ENCODE results near the gene MEI1. TPM values are rescaled to one million over a fixed set of nuclear protein-coding genes. Genes with fewer than 3 reads are reported as not detected.

Gene MEI1
- total and polyA plus RNA-seq, 9 of the 15 experiments (the other 6 are each of a cell fraction or from before 2014, with no cell fraction given) = 0.08 to 0.68 (median 0.18) TPM; not detected in 2

- in situ Hi-C loops (cut with MboI) = no loop called here
- TSS peak; percentile 90 for BruUV-seq (replicated peaks)
- CTCF ChIA-PET (ENCODE audit: low intra/inter-chr PET ratio) = no interaction called here
- TF ChIP-seq TRIM24 (IDR thresholded peaks at IDR 0.05) = peak; percentile 56 to 65; a peak in 2 of 4 replicates
- TF ChIP-seq ETV5 (CRISPR knock-in tag; IDR thresholded peaks at IDR 0.05; ENCODE audit: low read depth) = no peak
- peak in 1 of 2 experiments; percentile 87; a peak in 1 of 3 replicates for TF ChIP-seq CBX3 (IDR thresholded peaks at IDR 0.05; ENCODE audit: borderline replicate concordance in 1 of 2, low read length in 2 of 2)
- TF ChIP-seq THRAP3 (IDR thresholded peaks at IDR 0.05; ENCODE audit: borderline replicate concordance) = peak; percentile 78; the same call in 1 of the 2 replicates
- 0 out of 4 replicates have a peak, but pooled peaks of 1 of the 2 experiments have one; percentile 14 for TF ChIP-seq MLLT1 (IDR thresholded peaks at IDR 0.05)
- TF ChIP-seq TRIM28 (IDR thresholded peaks at IDR 0.05) = peak; percentile 56; the same call in 1 of the 2 replicates
- peak; percentile 97 for TF ChIP-seq ESRRA (IDR thresholded peaks at IDR 0.05; ENCODE audit: borderline replicate concordance, low read depth)
- TF ChIP-seq FOXK2 (conservative IDR thresholded peaks at IDR 0.05 in 1 of 2, IDR thresholded peaks at IDR 0.05 in 1 of 2; ENCODE audit: low read depth in 2 of 2) = no peak
- peak; percentile 98 for TF ChIP-seq ADNP (tag; IDR thresholded peaks at IDR 0.05)
- no peak for TF ChIP-seq NR4A1 (CRISPR knock-in tag; IDR thresholded peaks at IDR 0.05)
- TF ChIP-seq NR4A1 (tag; IDR thresholded peaks at IDR 0.05) = peak; percentile 57; the same call in 1 of the 2 replicates
- 0 out of 4 replicates have a peak, but pooled peaks have one; percentile 12 to 54 for TF ChIP-seq HDAC1 (IDR thresholded peaks at IDR 0.05)
- TF ChIP-seq RBM25 (IDR thresholded peaks at IDR 0.05; ENCODE audit: low read depth, low read length, severe bottlenecking) = peak; percentile 98
- TF ChIP-seq NCOA1 (IDR thresholded peaks at IDR 0.05; ENCODE audit: low read depth) = no peak
- TF ChIP-seq CHD2 (IDR thresholded peaks at IDR 0.05; ENCODE audit: low read depth, low read length) = no peak
- TF ChIP-seq ZBTB11 (CRISPR knock-in tag; IDR thresholded peaks at IDR 0.05) = peak in 1 of 3 experiments; percentile 39; a peak in 1 of 6 replicates
- TF ChIP-seq ZNF780A (CRISPR knock-in tag; IDR thresholded peaks at IDR 0.05) = no peak
- TF ChIP-seq SREBF1 (IDR thresholded peaks at IDR 0.05; ENCODE audit: borderline replicate concordance, low read depth, low read length) = no peak
Measured at GRCh38 chr22:41831828-41832552, 132.7 kb downstream of the MEI1 start.

More at GRCh38 chr22:41831828-41832552, 132.7 kb downstream of the MEI1 start:
- H3K9me3 ChIP-seq (replicated peaks; ENCODE audit: control insufficient read depth, insufficient read depth, low read depth, low read length) = no peaks in the 10 kb centered on the region; the same call in 1 of the 2 replicates
- POLR2A ChIA-PET = interaction anchor here (0.8 to 2.7 kb wide), 3 partner anchors 13 to 32 kb away, joined by 4 to 34 read pairs (median 6); partner anchors contain the start of gene CCDC134
- H3K27ac ChIP-seq (ENCODE audit: extremely low read depth, low read depth, low read length) = peak overlapping the region; percentile 98
- ATAC-seq (no peak), FAIRE-seq (no peak), DNase-seq (ENCODE audit: extremely low read depth in 1 of 4, low spot score in 3 of 4) (no peak)
- H3K79me2 ChIP-seq (ENCODE audit: control insufficient read depth, insufficient read depth, low read length) = peaks cover 45% of the 10 kb centered on the region
- H3K4me3 ChIP-seq = peak overlapping the region; percentile 66
- intact Hi-C loops (cut with micrococcal nuclease) = no loop called here
- H3K4me1 ChIP-seq (replicated peaks in 1 of 2; ENCODE audit: control insufficient read depth in 2 of 2, insufficient read depth in 2 of 2, low read length in 2 of 2) = peaks cover 17 to 21% of the 10 kb centered on the region in 2 experiments; a peak in 4 of 5 replicates
- peak overlapping the region; percentile 86 for H3K4me2 ChIP-seq (ENCODE audit: insufficient read depth, low read length)
- H3K9me1 ChIP-seq (ENCODE audit: control insufficient read depth, insufficient read depth, low read length) = peaks cover 2% of the 10 kb centered on the region
- peaks cover 25% of the 10 kb centered on the region for H3K36me3 ChIP-seq (ENCODE audit: control insufficient read depth, insufficient read depth, low read length)
- WGBS (ENCODE audit: insufficient coverage, low coverage, missing lambda C conversion rate) = 13% methylated on average over 16 of the region's 17 CpGs
- no peaks in the 10 kb centered on the region for H4K20me1 ChIP-seq (replicated peaks; ENCODE audit: control insufficient read depth, insufficient read depth, low read length)
- H3K27me3 ChIP-seq (ENCODE audit: control insufficient read depth in 2 of 2, insufficient read depth in 2 of 2, low read length in 2 of 2) = no peaks in the 10 kb centered on the region
- peak overlapping the region; percentile 89 to 93 for H3K9ac ChIP-seq (ENCODE audit: insufficient read depth in 1 of 2, low read depth in 2 of 2, low read length in 2 of 2)
- H2AFZ ChIP-seq (ENCODE audit: low read depth, low read length) = peak overlapping the region; percentile 81

All from K562 (cell line).